SK-N-SH treated with all-trans-retinoic acid at 6 μM for 48 hours (cell line): Measurements from ENCODE around the gene MESP1.

Source experiments
- ARNTL ChIP-seq: fragments of 450-650 bp; formaldehyde crosslinking; IDR thresholded peaks from 2 replicates; pipeline ENCODE4 v1.5.0; 2020; ENCODE audit warnings: low read depth, mild to moderate bottlenecking, moderate library complexity, borderline replicate concordance
- GLIS3 ChIP-seq: fragments of 250-450 bp; sonication (Bioruptor Pico); IDR thresholded peaks from 2 replicates; pipeline ENCODE4 v1.5.0; 2020; ENCODE audit warnings: mild to moderate bottlenecking, moderate library complexity
- PATZ1 ChIP-seq: fragments of 250-450 bp; sonication (Bioruptor Pico); IDR thresholded peaks from 2 replicates; pipeline ENCODE4 v1.8.0; 2020; ENCODE audit warnings: mild to moderate bottlenecking, moderate library complexity, borderline replicate concordance
- TCF4 ChIP-seq: fragments of 250-450 bp; sonication (Bioruptor Pico); IDR thresholded peaks from 2 replicates; pipeline ENCODE4 v1.8.0; 2021; ENCODE audit warnings: mild to moderate bottlenecking, moderate library complexity, borderline replicate concordance
- ZC3H10 ChIP-seq: fragments of 250-450 bp; sonication (Bioruptor Pico); IDR thresholded peaks from 2 replicates; pipeline ENCODE4 v1.5.1; 2021; ENCODE audit warnings: mild to moderate bottlenecking, moderate library complexity

DNA sequence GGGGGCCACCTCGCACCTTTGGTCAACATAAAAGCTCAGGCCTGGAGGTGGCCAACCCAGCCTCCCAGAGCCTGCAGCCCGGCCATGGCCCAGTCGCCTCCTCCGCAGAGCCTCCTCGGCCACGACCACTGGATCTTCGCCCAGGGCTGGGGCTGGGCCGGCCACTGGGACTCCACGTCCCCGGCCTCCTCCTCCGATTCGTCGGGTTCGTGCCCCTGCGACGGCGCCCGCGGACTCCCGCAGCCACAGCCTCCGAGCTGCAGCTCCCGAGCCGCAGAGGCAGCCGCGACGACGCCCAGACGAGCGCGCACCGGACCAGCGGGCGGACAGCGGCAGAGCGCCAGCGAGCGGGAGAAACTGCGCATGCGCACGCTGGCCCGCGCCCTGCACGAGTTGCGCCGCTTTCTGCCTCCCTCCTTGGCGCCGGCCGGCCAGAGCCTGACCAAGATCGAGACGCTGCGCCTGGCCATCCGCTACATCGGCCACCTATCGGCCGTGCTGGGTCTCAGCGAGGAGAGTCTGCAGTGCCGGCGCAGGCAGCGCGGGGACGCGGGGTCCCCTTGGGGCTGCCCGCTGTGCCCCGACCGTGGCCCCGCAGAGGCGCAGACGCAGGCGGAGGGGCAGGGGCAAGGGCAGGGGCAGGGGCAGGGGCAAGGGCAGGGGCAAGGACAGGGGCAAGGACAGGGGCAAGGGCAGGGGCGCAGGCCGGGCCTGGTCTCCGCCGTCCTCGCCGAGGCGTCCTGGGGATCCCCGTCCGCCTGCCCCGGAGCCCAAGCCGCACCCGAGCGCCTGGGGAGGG lies 25.4 kb upstream of the MESP1 start, which contains the start of gene MESP2:
- no peak for TF ChIP-seq PATZ1 (CRISPR knock-in tag)
- TF ChIP-seq GLIS3 (CRISPR knock-in tag), result no peak
- no peak for TF ChIP-seq ZC3H10
- TF ChIP-seq ARNTL, result no peak
- TF ChIP-seq TCF4, result no peak
